B cell (primary cell): Measurements from ENCODE around the gene TMC5.
"Not testable (repeated sequence)": the region's sequence is repeated elsewhere in the genome, so short reads cannot be mapped to it uniquely, and the experiment has no call there.

ENCODE experiments used
- EZH2 ChIP-seq: IDR thresholded peaks from 2 replicates; pipeline ENCODE4 v1.6.1; 2012; ENCODE audit warnings: borderline replicate concordance, low read depth, mild to moderate bottlenecking, moderate library complexity, low read length; ENCODE audit not compliant: insufficient read depth, poor library complexity, severe bottlenecking
- TF ChIP-seq, protein P1 (sequence below): fragments of 200-600 bp; IDR thresholded peaks from one replicate; pipeline ENCODE4 v1.8.0; 2022; ENCODE audit warnings: antibody characterized with exemption, mild to moderate bottlenecking

DNA sequence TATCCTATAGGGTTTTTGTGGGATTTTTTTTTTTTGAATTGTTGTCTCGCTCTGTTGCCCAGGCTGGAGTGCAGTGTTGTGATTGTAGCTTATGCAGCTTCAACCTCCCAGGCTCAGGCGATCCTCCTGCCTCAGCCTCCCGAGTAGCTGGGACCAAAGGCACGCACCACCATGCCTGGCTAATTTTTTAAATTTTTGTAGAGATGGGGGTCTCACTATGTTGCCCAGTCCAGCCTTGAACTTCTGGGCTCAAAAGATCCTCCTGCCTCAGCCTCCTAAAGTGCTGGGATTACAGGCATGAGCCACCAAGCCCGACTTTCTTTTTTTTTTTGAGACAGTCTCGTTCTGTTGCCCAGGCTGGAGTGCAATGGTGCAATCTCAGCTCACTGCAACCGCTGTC lies 5.6 kb upstream of the TMC5 start:
- TF ChIP-seq, protein P1, sequence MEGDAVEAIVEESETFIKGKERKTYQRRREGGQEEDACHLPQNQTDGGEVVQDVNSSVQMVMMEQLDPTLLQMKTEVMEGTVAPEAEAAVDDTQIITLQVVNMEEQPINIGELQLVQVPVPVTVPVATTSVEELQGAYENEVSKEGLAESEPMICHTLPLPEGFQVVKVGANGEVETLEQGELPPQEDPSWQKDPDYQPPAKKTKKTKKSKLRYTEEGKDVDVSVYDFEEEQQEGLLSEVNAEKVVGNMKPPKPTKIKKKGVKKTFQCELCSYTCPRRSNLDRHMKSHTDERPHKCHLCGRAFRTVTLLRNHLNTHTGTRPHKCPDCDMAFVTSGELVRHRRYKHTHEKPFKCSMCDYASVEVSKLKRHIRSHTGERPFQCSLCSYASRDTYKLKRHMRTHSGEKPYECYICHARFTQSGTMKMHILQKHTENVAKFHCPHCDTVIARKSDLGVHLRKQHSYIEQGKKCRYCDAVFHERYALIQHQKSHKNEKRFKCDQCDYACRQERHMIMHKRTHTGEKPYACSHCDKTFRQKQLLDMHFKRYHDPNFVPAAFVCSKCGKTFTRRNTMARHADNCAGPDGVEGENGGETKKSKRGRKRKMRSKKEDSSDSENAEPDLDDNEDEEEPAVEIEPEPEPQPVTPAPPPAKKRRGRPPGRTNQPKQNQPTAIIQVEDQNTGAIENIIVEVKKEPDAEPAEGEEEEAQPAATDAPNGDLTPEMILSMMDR: not testable (repeated sequence)
- TF ChIP-seq EZH2: not testable (repeated sequence)
